PC-9 (cell line): ENCODE measurements around the gene INPP5J.

ENCODE experiments used
- EZH2 ChIP-seq: fragments of 200-600 bp; sonication (generic); IDR thresholded peaks from 2 replicates; pipeline ENCODE4 v1.8.0; 2017; ENCODE audit warnings: antibody characterized with exemption, low read depth
- TF ChIP-seq, protein P1 (sequence below): fragments of 200-600 bp; sonication (generic); conservative IDR thresholded peaks from 2 replicates; pipeline ENCODE4 v1.6.1; 2017; ENCODE audit warnings: mixed run types, antibody characterized with exemption, mild to moderate bottlenecking, moderate library complexity

DNA sequence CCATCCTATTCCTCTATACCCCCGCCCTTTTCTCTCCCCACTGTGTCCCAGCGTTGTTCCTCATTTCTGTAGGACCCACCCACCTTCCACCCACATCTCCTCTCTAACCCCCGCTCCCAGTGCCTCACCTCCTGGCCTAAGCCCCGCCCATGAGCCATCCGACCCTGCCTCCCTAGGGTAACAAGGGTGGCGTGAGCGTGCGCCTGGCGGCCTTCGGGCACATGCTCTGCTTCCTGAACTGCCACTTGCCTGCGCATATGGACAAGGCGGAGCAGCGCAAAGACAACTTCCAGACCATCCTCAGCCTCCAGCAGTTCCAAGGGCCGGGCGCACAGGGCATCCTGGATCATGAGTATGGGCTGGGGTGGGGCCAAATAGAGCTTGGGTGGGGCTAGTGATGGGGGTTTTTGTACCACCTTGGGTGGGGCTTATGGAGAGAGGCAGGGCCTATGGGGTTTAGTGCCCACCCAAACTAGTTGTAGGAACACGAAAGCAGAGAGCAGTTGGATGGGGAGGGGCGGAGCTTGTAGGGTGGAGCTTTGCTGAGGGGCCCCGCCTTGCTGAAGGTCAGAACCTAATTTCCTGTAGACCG lies 4.5 kb downstream of the INPP5J start:
- TF ChIP-seq, protein P1, sequence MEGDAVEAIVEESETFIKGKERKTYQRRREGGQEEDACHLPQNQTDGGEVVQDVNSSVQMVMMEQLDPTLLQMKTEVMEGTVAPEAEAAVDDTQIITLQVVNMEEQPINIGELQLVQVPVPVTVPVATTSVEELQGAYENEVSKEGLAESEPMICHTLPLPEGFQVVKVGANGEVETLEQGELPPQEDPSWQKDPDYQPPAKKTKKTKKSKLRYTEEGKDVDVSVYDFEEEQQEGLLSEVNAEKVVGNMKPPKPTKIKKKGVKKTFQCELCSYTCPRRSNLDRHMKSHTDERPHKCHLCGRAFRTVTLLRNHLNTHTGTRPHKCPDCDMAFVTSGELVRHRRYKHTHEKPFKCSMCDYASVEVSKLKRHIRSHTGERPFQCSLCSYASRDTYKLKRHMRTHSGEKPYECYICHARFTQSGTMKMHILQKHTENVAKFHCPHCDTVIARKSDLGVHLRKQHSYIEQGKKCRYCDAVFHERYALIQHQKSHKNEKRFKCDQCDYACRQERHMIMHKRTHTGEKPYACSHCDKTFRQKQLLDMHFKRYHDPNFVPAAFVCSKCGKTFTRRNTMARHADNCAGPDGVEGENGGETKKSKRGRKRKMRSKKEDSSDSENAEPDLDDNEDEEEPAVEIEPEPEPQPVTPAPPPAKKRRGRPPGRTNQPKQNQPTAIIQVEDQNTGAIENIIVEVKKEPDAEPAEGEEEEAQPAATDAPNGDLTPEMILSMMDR: no peak
- no peak for TF ChIP-seq EZH2
